NCI-H187 (cell line): ENCODE measurements around the gene AASDH.
"Not testable (repeated sequence)": the region's sequence is repeated elsewhere in the genome, so short reads cannot be mapped to it uniquely, and the experiment has no call there.

Experiments used
- DNase-seq, 2 experiments: peaks; one replicate each; lab custom pipeline; 2025; lab: John Stamatoyannopoulos, UW

Gene AASDH

GRCh38 chr4:56389558-56389957 is 2.3 kb upstream of the AASDH start:
- DNase-seq = no peak

GRCh38 chr4:56388306-56388705 is 1.0 kb upstream of the AASDH start:
- no peak for DNase-seq

GRCh38 chr4:56386091-56386490 is 1.2 kb downstream of the AASDH start:
- no peak for DNase-seq

- no peak for DNase-seq
These were observed 11.8 kb downstream of the AASDH start for GRCh38 chr4:56375458-56375857.

GRCh38 chr4:56374956-56375355 is 12.3 kb downstream of the AASDH start:
- DNase-seq = no peak

- no peak for DNase-seq
These were observed 14.5 kb downstream of the AASDH start for GRCh38 chr4:56372774-56373173.

- DNase-seq = no peak
These were observed 15.7 kb downstream of the AASDH start for GRCh38 chr4:56371426-56372220.

- no peak for DNase-seq
These were observed 16.9 kb downstream of the AASDH start for GRCh38 chr4:56370377-56370776.

- DNase-seq = not testable (repeated sequence)
These were observed 24.3 kb downstream of the AASDH start for GRCh38 chr4:56362981-56363380.

- no peak for DNase-seq
These were observed 27.2 kb downstream of the AASDH start for GRCh38 chr4:56360071-56360470.

GRCh38 chr4:56356650-56357049 is 30.6 kb downstream of the AASDH start:
- DNase-seq = no peak

- no peak for DNase-seq
These were observed 38.7 kb downstream of the AASDH start for GRCh38 chr4:56348576-56348975.

- DNase-seq = no peak
These were observed 41.8 kb downstream of the AASDH start for GRCh38 chr4:56345458-56345857.

- DNase-seq = no peak
These were observed 44.5 kb downstream of the AASDH start for GRCh38 chr4:56342746-56343145.

- DNase-seq = no peak
These were observed 56.6 kb downstream of the AASDH start for GRCh38 chr4:56330691-56331090.

GRCh38 chr4:56326363-56326762 is 60.9 kb downstream of the AASDH start:
- no peak for DNase-seq

GRCh38 chr4:56324011-56324610 is 63.2 kb downstream of the AASDH start:
- DNase-seq = no peak

- no peak for DNase-seq
These were observed 64.0 kb downstream of the AASDH start for GRCh38 chr4:56323327-56323726.

- no peak for DNase-seq
These were observed 66.0 kb downstream of the AASDH start for GRCh38 chr4:56321251-56321650.

GRCh38 chr4:56320293-56320692 is 67.0 kb downstream of the AASDH start:
- no peak for DNase-seq

- DNase-seq = no peak
These were observed 68.7 kb downstream of the AASDH start for GRCh38 chr4:56318555-56318954.

- DNase-seq = no peak
These were observed 69.5 kb downstream of the AASDH start for GRCh38 chr4:56317749-56318148.

- no peak for DNase-seq
These were observed 71.2 kb downstream of the AASDH start for GRCh38 chr4:56316011-56316650.
